WTC11 (cell line): ENCODE measurements around the gene FANCC. TPM values are rescaled to one million over a fixed set of nuclear protein-coding genes. Genes with fewer than 3 reads are reported as not detected.

ENCODE experiments used
- ATAC-seq: fragments of 200-7000 bp; cut with Tn5 transposase; 2 replicates; pipeline ENCODE4 v1.10.0; 2021; ENCODE audit warnings: mild to moderate bottlenecking, moderate library complexity
- CTCF ChIA-PET: fragments of 300-600 bp; sonication (Branson Sonifier 250); formaldehyde crosslinking; loops from one replicate; lab custom pipeline; 2021; ENCODE audit warnings: antibody characterized with exemption; lab: Charles Lee
- POLR2A ChIA-PET: fragments of 350-600 bp; sonication (Branson Sonifier 250); formaldehyde crosslinking; loops from one replicate; lab custom pipeline; 2021; ENCODE audit warnings: antibody characterized with exemption; lab: Charles Lee
- DNase-seq: peaks from one replicate; pipeline ENCODE4 v3.0.0; 2021; ENCODE audit warnings: low spot score
- H3K27ac Mint-ChIP-seq: 2 replicates; pipeline ENCODE4 v1.8.0; 2021; ENCODE audit warnings: mixed read lengths
- H3K27me3 Mint-ChIP-seq: 2 replicates; pipeline ENCODE4 v1.8.0; 2021; ENCODE audit warnings: low read depth, mild to moderate bottlenecking, moderate library complexity, mixed read lengths
- H3K36me3 Mint-ChIP-seq: 2 replicates; pipeline ENCODE4 v1.8.0; 2021; ENCODE audit warnings: mixed read lengths
- H3K4me1 Mint-ChIP-seq: 2 replicates; pipeline ENCODE4 v1.8.0; 2022; ENCODE audit warnings: mixed read lengths
- H3K4me3 Mint-ChIP-seq: 2 replicates; pipeline ENCODE4 v1.8.0; 2021; ENCODE audit warnings: mild to moderate bottlenecking, moderate library complexity, mixed read lengths
- H3K9me3 Mint-ChIP-seq: 2 replicates; pipeline ENCODE4 v1.8.0; 2021; ENCODE audit warnings: mixed read lengths
- ATF3 ChIP-seq: sonication (generic); formaldehyde crosslinking; conservative IDR thresholded peaks from 2 replicates; pipeline ENCODE4 v1.8.1; 2022; ENCODE audit warnings: mild to moderate bottlenecking, missing genetic modification reagents
- CREM ChIP-seq: sonication (generic); formaldehyde crosslinking; IDR thresholded peaks from 2 replicates; pipeline ENCODE4 v1.8.1; 2022; ENCODE audit warnings: mild to moderate bottlenecking, missing genetic modification reagents, moderate library complexity
- CTCF ChIP-seq: fragments of 200-600 bp; IDR thresholded peaks from 2 replicates; pipeline ENCODE4 v1.8.0; 2022; ENCODE audit warnings: antibody characterized with exemption
- ETV6 ChIP-seq: sonication (generic); formaldehyde crosslinking; IDR thresholded peaks from 2 replicates; pipeline ENCODE4 v1.8.1; 2022; ENCODE audit warnings: mild to moderate bottlenecking, missing genetic modification reagents
- HMGA2 ChIP-seq: fragments of 250-450 bp; sonication (Bioruptor Pico); IDR thresholded peaks from 2 replicates; pipeline ENCODE4 v1.4.0; 2021; ENCODE audit warnings: mild to moderate bottlenecking, moderate library complexity
- HMGXB4 ChIP-seq: sonication (generic); formaldehyde crosslinking; IDR thresholded peaks from 2 replicates; pipeline ENCODE4 v1.8.1; 2023; ENCODE audit warnings: mild to moderate bottlenecking, moderate library complexity, missing genetic modification reagents
- JAZF1 ChIP-seq: fragments of 250-450 bp; sonication (Bioruptor Pico); IDR thresholded peaks from 2 replicates; pipeline ENCODE4 v1.9.0; 2021; ENCODE audit warnings: moderate library complexity, mild to moderate bottlenecking, inconsistent platforms
- MYBL2 ChIP-seq: sonication (generic); formaldehyde crosslinking; IDR thresholded peaks from 2 replicates; pipeline ENCODE4 v1.8.1; 2023; ENCODE audit warnings: mild to moderate bottlenecking, moderate library complexity, missing genetic modification reagents
- NR1H2 ChIP-seq: sonication (generic); formaldehyde crosslinking; IDR thresholded peaks from 2 replicates; pipeline ENCODE4 v1.9.0; 2021; ENCODE audit warnings: mild to moderate bottlenecking, moderate library complexity, missing genetic modification reagents
- SP1 ChIP-seq: sonication (generic); formaldehyde crosslinking; conservative IDR thresholded peaks from 2 replicates; pipeline ENCODE4 v1.8.1; 2022; ENCODE audit warnings: missing genetic modification reagents
- STAT6 ChIP-seq: sonication (generic); formaldehyde crosslinking; conservative IDR thresholded peaks from 2 replicates; pipeline ENCODE4 v1.8.1; 2023; ENCODE audit warnings: mild to moderate bottlenecking, low read depth, missing genetic modification reagents, moderate library complexity
- ZNF232 ChIP-seq: sonication (generic); formaldehyde crosslinking; IDR thresholded peaks from 2 replicates; pipeline ENCODE4 v1.8.0; 2022; ENCODE audit warnings: mild to moderate bottlenecking, missing genetic modification reagents
- ZNF317 ChIP-seq: sonication (generic); formaldehyde crosslinking; IDR thresholded peaks from 2 replicates; pipeline ENCODE4 v1.8.1; 2023; ENCODE audit warnings: low read depth, mild to moderate bottlenecking, moderate library complexity, missing genetic modification reagents, borderline replicate concordance
- ZNF396 ChIP-seq: fragments of 250-450 bp; sonication (Bioruptor Pico); IDR thresholded peaks from 2 replicates; pipeline ENCODE4 v1.8.0; 2021; ENCODE audit warnings: mild to moderate bottlenecking, moderate library complexity, borderline replicate concordance
- ZNF423 ChIP-seq: fragments of 250-450 bp; sonication (Bioruptor Pico); IDR thresholded peaks from 2 replicates; pipeline ENCODE4 v2.1.2; 2022; ENCODE audit warnings: mild to moderate bottlenecking, moderate library complexity
- ZSCAN18 ChIP-seq: fragments of 250-450 bp; sonication (Bioruptor Pico); IDR thresholded peaks from 2 replicates; pipeline ENCODE4 v2.1.2; 2022; ENCODE audit warnings: mild to moderate bottlenecking, moderate library complexity
- total RNA-seq: library from RNA; stranded (reverse); gene quantifications from 3 replicates; pipeline ENCODE4 v1.2.3, GENCODE V29; 2021

FANCC gene
- total RNA-seq, 1 experiment from 2014 or later = 10.9 TPM

- CTCF ChIA-PET = interaction anchor here (1.5 to 2.1 kb wide), 3 partner anchors 17 to 21 kb away, joined by 4 to 9 read pairs (median 7); no protein-coding TSS in a partner anchor
- Mint-ChIP-seq H3K27ac (no peak overlapping the region), H3K36me3 (no peaks in the 10 kb centered on the region), H3K9me3 (no peaks in the 10 kb centered on the region), H3K27me3 (no peaks in the 10 kb centered on the region), H3K4me3 (no peak overlapping the region), H3K4me1 (peaks cover 20% of the 10 kb centered on the region)
- DNase-seq (no peak), ATAC-seq (no peak)
- no peak for TF ChIP-seq CTCF
- POLR2A ChIA-PET = interaction anchor here (0.7 kb wide), 1 partner anchor 20 kb away, joined by 3 read pairs; no protein-coding TSS in a partner anchor
Observed at GRCh38 chr9:95148208-95148520, 169.3 kb downstream of the FANCC start.

GRCh38 chr9:95147452-95148207 is 169.9 kb downstream of the FANCC start:
- Mint-ChIP-seq H3K9me3 (no peaks in the 10 kb centered on the region), H3K27ac (no peak overlapping the region), H3K4me3 (no peak overlapping the region), H3K36me3 (no peaks in the 10 kb centered on the region), H3K4me1 (peaks cover 26% of the 10 kb centered on the region), H3K27me3 (no peaks in the 10 kb centered on the region)
- CTCF ChIA-PET = interaction anchor here (1.5 to 2.1 kb wide), 3 partner anchors 16 to 20 kb away, joined by 4 to 9 read pairs (median 7); no protein-coding TSS in a partner anchor
- POLR2A ChIA-PET = no interaction called here
- DNase-seq (no peak), ATAC-seq (no peak)
- no peak for TF ChIP-seq MYBL2 (CRISPR knock-in tag)
- no peak for TF ChIP-seq ZNF396 (CRISPR knock-in tag)
- no peak for TF ChIP-seq ZNF423
- no peak for TF ChIP-seq ZNF317
- TF ChIP-seq NR1H2 (CRISPR knock-in tag) = no peak
- no peak for TF ChIP-seq ATF3 (CRISPR knock-in tag)
- no peak for TF ChIP-seq STAT6 (CRISPR knock-in tag)
- no peak for TF ChIP-seq SP1 (CRISPR knock-in tag)
- TF ChIP-seq JAZF1 (CRISPR knock-in tag) = no peak
- TF ChIP-seq HMGXB4 (CRISPR knock-in tag) = no peak
- TF ChIP-seq ZSCAN18 = no peak
- TF ChIP-seq CREM (CRISPR knock-in tag) = no peak
- TF ChIP-seq ZNF232 (CRISPR knock-in tag) = no peak
- no peak for TF ChIP-seq ETV6 (CRISPR knock-in tag)
- no peak for TF ChIP-seq HMGA2 (CRISPR knock-in tag)
- TF ChIP-seq, all 79 proteins: peak for 0
